OCI-M1 (cell line): ENCODE measurements around the gene ZNF526.
"Not testable (repeated sequence)": the region's sequence is repeated elsewhere in the genome, so short reads cannot be mapped to it uniquely, and the experiment has no call there.

Experiments
- DNase-seq: peaks from one replicate; lab custom pipeline; 2025; lab: John Stamatoyannopoulos, UW

The ZNF526 gene

DNA sequence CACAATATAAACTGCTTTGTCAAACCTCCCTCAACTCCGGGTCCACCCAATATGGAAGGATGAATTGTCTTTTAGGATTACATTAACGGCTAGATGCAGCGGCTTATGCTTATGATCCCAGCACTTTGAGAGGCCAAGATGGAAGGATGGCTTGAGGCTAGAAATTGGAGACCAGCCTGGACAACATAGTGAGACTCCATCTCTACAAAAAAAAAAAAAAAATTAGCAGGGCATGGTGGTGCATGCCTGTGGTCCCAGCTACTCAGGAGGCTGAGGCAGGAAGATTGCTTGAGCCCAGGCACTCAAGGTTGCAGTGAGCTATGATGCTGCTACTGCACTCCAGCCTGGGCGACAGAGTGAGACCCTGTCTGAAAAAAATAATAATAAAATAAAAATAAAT lies 46.0 kb downstream of the ZNF526 start:
- DNase-seq = not testable (repeated sequence)

DNA sequence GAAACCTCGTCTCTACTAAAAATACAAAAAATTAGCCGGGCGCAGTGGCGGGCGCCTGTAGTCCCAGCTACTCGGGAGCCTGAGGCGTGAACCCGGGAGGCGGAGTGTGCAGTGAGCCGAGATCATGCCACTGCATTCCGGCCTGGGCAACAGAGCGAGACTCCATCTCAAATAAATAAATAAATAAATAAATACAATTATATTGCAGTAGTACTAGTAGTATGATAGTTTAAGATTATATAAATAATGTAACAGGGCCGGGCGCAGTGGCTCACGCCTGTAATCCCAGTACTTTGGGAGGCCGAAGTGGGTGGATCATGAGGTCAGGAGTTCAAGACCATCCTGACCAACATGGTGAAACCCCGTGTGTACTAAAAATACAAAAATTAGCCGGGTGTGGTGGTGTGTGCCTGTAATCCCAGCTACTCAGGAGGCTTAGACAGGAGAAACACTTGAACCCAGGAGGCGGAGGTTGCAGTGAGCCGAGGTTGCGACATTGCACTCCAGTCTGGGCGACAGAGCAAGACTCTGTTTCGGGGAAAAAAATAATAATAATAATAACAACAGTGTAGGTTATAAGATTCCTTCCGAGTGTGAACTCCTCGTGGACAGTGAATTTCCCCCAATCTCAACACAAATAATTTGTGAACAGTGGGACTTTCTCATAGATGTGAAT lies 47.0 kb downstream of the ZNF526 start:
- DNase-seq = not testable (repeated sequence)

DNA sequence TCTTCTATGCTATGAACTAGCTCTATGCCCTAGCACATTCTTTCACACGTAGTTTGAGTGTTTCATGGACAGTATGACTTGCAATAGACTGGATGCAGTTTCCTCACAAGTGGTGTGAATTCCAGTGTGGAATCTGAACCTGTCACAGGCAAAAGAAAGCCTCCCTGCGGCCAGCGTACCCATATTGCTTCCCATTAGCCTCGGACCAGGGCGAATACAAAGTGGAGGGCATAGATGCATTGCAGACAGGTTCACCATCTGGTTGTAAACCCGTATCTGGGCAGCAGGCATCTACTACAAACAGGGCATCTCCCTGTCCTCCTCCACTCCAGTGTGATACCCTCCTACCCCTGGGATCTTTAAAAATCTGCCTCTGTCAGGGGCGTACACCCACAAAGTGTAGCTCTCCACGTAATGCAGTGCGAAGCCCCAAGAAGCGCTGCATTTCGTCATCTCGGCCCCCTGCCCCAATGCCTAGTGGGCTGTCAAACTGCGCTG lies 47.6 kb downstream of the ZNF526 start:
- DNase-seq = no peak

DNA sequence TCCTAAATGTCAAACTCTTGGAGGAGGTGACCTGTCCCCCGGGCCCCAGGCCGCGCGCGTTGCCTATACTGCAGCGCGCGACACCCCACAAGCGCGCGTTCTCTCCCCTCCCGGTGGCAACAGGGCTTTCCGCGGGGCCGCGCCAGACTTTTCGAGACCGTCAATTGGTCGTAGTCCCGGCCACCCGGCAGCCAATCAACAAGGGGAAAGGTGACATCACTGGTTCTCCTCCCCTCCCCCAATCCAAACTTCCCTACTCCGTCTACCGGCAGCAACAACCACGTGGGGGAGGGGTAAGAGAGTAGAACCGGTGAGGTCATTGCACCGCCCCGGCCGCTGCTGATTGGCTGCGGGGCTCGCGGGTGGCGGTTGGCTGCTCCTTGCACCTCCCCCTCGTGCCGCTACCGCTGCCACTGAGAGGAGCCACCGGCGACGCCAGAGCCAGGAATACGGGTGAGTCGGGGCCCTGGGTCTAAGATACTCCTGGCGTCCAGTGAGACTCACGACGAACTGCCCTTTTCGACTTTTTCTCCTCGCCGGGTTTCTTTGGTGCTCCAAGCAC lies 48.1 kb downstream of the ZNF526 start:
- peak; percentile 100 for DNase-seq

DNA sequence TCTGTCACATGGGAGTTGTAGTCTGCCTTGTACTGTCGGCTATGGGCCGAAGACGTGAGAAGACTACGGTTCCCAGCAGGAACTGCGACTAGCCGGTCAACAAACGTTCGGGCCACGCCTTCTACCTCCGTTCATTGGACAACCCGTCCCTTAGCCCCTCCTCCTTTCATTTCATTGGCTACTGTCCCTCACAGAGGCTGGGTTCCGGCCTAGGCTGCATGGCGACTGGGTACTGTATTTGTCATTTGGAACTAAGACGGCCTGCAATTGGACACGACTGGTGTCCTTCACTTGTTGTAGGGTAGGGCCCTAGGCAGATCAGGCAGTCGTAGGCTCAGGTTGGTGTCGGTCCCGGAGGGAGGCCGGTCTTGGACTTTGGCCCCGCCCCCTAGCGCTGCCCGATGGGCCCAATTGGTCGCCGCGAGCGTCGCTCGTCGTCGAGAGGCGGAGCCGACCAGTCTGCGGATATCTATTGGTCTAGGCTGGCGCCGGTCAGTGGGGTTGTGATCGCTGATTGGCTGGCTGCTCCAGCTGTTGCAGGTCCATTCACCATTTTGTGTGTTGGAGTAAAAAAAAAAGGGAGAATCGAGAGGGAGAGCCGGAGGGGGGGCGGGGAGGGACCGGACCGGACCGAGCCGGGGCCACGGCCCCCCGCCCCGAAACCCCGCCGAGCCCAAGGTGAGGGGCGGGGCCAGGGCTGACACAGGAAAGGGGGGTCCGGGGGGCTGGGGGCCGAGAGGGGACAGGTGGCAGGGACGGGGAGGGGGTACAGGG lies 48.8 kb downstream of the ZNF526 start, which contains the start of gene CIC:
CIC (plus strand) TSS at position 549 of the 774 bp plus-strand sequence. CDS start 2,532 bp downstream, outside the sequence.
- DNase-seq = peak; percentile 100

DNA sequence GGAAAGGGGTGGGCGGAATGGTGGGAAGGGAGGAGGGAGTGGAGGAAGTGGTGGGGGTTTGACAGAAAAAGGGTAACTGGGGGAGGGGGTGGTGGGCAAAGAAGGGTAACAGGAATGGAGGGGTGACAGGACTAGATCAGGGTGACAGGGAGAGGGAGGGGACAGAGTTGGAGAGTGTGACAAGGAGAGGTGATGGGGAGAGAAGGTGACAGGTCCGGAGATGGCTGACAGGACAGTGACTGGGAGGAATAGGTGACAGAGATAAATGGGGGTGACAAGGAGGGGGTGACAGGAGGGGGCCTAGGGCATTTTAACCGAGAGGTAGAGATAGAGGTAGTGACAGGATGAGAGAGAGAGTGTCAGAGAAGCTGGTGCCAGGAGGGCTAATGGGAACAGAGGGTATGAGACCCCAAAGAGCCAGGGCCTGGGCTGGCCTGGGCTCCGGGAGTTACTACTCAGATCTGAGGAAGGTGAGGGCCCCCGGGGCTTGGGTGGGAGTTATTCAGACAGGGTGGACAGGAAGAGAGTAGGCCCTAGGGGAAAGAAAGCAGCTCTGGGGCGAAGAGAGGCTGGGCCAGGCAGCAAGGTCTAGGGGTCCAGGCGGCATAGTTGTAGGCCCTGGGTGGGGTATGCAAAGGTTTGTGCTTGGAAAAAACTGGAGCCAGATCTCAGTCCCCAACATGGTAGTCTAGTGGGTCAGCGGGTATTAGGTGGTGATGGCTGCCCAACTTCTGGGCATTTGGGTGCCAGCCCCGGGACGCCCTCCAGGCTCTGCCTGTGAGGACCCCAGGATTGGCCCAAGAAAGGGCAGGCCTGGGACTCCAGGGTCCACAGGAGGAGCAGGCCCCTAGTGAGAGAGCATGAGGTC lies 49.6 kb downstream of the ZNF526 start:
- peak; percentile 52 for DNase-seq

DNA sequence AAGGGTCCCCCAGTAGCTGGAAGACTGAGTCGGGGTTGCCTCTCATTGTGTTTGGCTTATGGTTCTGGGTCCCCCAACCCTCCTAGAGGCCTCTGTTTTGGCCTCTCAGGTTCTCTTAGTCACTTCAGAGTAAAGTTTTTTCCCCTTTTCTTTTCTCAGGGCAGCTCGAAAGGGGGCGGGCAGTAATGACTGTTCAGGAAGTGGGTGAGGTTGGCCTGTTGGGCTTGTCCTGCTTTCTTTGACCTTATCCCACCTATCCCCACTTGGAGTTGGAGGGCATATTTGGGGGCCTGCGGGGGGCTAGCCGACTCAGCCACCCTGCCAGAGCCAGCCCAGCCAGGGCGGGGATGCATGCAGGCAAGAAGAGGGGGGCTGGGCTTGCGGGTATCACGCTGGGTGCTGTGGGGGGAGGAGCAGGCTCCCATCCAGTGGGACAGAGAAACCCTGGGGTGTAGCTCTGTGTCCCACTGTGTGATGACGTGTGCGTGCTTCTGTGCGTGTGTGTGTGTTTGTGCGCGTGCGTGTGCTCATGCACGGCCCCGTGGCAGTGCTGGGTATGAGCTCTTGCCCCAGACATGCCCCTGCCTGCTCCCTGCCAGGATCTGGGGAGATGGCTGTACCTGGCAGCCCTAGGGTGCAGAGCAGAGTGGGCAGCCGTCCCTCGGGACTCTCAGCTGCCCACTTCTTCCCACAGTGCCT lies 50.4 kb downstream of the ZNF526 start:
- DNase-seq = peak; percentile 75

DNA sequence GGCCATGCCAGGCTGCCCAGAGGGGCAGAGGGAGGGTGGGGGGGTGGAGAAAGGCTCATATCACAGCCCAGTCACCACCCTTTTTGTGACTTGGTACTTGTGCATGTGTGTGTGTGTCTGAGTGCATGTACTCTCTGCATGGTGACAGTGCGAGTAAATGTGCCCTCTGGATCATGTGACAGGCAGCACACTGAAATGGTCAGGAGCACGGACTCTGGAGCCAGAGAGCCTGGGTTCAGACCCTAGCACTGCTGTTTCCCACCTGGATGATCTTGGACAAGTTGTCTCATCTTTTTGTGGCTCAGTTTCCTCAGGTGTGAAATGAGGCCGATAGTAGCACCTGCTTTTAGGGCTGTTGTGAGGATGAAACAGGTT lies 50.9 kb downstream of the ZNF526 start:
- no peak for DNase-seq

DNA sequence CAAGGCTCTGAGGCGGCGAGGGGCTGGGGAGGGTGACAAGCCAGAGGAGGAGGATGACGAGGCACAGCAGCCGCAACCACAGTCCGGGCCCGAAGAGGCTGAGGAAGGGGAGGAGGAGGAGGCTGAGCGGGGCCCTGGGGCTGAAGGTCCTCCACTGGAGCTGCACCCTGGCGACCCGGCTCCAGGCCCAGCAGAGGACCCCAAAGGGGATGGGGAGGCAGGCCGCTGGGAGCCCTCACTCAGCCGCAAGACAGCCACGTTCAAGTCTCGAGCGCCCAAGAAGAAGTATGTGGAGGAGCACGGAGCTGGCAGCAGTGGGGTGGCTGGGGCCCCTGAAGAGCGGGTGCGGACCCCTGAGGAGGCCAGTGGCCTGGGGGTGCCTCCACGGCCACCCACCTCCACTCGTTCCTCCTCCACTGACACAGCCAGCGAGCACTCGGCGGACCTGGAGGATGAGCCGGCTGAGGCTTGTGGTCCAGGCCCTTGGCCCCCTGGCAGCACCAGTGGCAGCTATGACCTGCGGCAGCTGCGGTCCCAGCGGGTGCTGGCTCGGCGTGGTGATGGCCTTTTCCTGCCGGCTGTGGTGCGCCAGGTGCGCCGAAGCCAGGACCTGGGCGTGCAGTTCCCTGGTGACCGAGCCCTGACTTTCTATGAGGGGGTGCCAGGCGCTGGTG lies 51.9 kb downstream of the ZNF526 start:
- no peak for DNase-seq

DNA sequence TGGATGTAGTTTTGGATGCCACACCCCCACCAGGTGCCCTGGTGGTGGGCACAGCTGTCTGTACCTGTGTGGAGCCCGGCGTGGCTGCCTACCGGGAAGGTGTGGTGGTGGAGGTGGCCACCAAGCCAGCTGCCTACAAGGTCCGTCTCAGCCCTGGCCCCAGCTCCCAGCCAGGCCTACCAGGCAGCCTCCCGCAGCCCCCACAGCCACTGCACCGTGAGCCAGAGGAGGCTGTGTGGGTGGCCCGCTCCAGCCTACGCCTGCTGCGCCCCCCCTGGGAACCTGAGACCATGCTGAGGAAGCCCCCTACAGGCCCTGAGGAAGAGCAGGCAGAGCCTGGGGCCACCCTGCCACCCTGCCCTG lies 52.4 kb downstream of the ZNF526 start:
- DNase-seq = no peak

DNA sequence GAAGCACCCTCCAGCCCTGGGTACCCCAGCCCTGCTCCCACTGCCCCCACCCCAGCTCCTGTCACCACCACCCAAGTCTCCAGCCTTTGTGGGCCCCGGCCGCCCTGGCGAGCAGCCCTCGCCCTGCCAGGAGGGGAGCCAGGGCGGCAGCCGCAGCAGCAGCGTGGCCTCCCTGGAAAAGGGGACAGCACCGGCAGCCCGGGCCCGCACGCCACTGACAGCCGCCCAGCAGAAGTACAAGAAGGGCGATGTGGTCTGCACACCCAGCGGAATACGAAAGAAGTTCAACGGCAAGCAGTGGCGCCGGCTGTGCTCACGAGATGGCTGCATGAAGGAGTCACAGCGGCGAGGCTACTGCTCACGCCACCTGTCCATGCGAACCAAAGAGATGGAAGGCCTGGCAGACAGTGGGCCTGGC lies 52.9 kb downstream of the ZNF526 start:
- DNase-seq = no peak

DNA sequence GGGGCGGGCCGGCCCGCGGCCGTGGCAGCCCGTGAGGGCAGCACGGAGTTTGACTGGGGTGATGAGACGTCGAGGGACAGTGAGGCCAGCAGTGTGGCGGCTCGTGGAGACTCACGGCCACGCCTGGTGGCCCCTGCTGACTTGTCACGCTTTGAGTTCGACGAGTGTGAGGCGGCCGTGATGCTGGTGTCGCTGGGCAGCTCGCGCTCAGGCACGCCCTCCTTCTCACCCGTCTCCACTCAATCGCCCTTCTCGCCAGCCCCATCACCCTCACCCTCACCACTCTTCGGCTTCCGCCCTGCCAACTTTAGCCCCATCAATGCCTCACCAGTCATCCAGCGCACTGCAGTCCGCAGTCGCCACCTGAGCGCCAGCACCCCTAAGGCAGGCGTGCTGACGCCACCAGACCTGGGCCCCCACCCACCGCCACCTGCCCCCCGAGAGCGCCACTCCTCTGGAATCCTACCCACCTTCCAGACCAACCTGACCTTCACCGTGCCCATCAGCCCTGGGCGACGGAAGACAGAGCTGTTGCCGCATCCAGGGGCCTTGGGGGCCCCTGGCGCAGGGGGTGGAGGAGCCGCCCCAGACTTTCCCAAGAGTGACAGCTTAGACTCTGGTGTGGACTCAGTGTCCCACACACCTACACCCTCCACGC lies 53.4 kb downstream of the ZNF526 start:
- DNase-seq = no peak

DNA sequence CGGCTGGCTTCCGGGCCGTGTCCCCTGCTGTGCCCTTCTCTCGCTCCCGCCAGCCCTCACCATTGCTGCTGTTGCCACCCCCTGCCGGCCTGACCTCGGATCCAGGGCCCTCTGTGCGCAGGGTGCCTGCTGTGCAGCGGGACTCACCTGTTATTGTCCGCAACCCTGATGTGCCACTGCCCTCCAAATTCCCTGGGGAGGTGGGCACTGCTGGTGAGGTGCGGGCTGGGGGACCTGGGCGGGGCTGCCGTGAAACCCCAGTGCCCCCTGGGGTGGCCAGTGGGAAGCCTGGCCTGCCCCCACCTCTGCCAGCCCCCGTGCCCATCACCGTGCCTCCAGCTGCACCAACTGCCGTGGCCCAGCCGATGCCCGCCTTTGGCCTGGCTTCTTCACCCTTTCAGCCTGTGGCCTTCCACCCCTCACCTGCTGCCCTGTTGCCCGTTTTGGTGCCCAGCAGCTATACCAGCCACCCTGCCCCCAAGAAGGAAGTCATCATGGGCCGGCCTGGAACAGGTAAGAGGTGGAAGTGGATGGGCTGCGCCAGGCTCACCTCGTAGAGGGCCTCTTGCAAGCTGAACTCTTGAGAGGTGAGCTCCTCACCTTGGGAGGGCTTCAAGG lies 54.1 kb downstream of the ZNF526 start:
- no peak for DNase-seq

DNA sequence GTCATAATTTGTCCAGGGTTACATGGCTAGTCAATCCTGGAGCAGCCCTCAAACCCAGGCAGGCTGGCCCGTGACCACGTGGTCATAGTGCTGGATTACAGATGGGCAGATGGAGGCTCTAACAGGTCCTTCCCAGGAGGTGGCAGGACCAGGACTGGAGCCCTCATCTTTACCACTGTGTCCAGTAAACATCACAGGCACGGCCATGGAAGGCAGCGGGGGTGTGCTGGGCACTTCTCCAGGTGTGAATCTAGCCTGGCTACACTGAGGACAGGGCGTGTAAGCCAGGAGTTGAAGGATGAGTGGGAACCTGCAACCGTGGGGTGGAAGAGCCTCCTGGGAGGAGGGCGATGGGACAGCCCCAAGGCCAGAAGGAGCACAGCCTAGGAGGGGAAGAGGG lies 55.0 kb downstream of the ZNF526 start:
- no peak for DNase-seq

DNA sequence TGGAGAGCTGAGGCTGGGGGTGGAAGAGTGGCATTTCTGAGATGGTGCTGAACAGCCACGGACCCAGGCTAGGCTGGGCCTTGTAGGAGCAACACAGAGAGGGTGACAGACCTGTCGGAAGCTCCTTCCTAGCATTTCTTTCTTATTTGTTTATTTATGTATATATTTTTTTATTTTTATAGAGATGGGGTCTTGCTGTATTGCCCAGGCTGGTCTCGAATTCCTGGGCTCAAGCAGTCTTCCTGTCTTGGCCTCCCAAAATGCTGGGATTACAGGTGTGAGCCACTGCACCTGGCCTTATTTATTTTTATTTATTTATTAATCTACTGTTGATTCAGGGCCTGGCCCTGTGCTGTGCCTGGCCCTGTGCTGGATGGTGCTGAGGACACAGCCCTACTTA lies 55.4 kb downstream of the ZNF526 start:
- DNase-seq = no peak

DNA sequence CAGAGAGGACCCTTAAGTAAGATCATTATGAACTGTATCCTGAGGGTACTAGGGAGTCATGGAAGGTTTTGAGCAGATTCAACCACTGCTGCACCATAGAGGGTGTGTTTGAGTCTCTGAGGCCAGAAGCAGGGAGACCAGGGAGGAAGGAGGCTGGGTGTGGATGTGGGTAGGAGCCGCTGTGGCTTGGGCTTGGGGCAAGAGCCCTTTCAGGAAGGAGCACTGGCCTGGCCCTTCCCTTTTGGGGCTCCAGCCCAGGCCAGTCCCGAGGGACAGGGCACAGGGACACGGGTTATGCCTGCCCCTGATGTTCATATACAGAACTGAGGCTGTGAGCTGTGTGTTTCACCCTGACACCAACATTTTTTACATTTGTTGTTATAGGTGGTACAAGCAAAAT lies 56.2 kb downstream of the ZNF526 start:
- no peak for DNase-seq

DNA sequence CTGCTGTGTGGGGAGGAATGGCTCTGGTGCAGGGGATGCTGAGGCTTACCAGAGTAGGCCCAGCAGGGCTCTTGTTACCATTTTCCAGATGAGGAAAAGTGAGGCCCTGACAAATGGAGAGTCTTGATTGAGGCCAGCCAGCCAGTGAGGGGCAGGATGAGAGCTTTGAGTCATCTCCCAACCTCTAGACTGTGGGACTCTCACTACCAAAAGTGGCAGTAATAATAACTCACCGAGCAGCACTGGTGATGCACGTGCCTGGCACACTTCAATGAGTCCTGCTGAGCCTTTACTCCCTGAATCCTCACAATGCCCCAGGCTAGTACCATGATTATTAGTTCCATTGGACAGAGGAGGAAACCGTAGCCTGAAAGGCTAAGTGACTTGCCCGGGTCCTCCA lies 56.7 kb downstream of the ZNF526 start:
- DNase-seq = no peak
